Ascending aorta (tissue), 2 donors: Measurements from ENCODE around the gene RHOBTB3. TPM values are rescaled to one million over a fixed set of nuclear protein-coding genes. Genes with fewer than 3 reads are reported as not detected.

ENCODE experiments used
- DNase-seq, 2 donors: peaks; one replicate each; pipeline ENCODE4 v3.0.0-alpha.2; 2019; ENCODE audit warnings: low spot score in 2 of 2
- H3K27ac ChIP-seq, 2 donors: fragments of 200-600 bp; sonication (generic); one replicate each; pipeline ENCODE4 v1.5.1; 2016 to 2017; ENCODE audit warnings: mild to moderate bottlenecking in 1 of 2
- H3K27me3 ChIP-seq: fragments of 200-600 bp; sonication (generic); one replicate; pipeline ENCODE4 v1.5.1; 2017
- H3K36me3 ChIP-seq, 2 donors: fragments of 200-600 bp; sonication (generic); one replicate each; pipeline ENCODE4 v1.5.1; 2016
- H3K4me1 ChIP-seq, 2 donors: fragments of 200-600 bp; sonication (generic); one replicate each; pipeline ENCODE4 v1.5.1; 2016 to 2017; ENCODE audit warnings: mild to moderate bottlenecking in 1 of 2
- H3K4me3 ChIP-seq, 2 donors: fragments of 200-600 bp; sonication (generic); one replicate each; pipeline ENCODE4 v1.5.1; 2016 to 2017; ENCODE audit warnings: mild to moderate bottlenecking in 1 of 2
- H3K9me3 ChIP-seq, 2 donors: fragments of 200-600 bp; sonication (generic); one replicate each; pipeline ENCODE4 v1.5.1; 2016
- intact Hi-C: fragments of 100-400 bp; cut with DNase I; formaldehyde crosslinking; loops from one replicate; pipeline ENCODE4 v1.15.1; 2023
- total RNA-seq: library from RNA; depleted of rRNA; stranded (reverse); fragments of >200 nt; gene quantifications from one replicate; pipeline ENCODE4 v1.1.0, GENCODE V29; 2016
- TF ChIP-seq, protein P1 (sequence below), 3 experiments: fragments of 200-600 bp in 2 of 3; fragments of 450-650 bp in 1 of 3; sonication (generic) in 2 of 3; IDR thresholded peaks; one replicate each; pipeline ENCODE4 v1.5.1; 2016 to 2019; ENCODE audit warnings: antibody characterized with exemption in 3 of 3, mild to moderate bottlenecking in 1 of 3, moderate library complexity in 1 of 3

The RHOBTB3 gene
- total RNA-seq, 1 donor from 2014 or later, result 153 TPM

GRCh38 chr5:95734187-95734586 is 3.1 kb downstream of the RHOBTB3 start:
- Histone ChIP-seq H3K36me3 (no peaks in the 10 kb centered on the region), H3K27ac (peak overlapping the region in 1 of 2 donors; percentile 26), H3K4me3 (peak overlapping the region in 1 of 2 donors; percentile 12), H3K9me3 (no peaks in the 10 kb centered on the region), H3K4me1 (peaks cover 0 to 8% of the 10 kb centered on the region in 2 donors), H3K27me3 (no peaks in the 10 kb centered on the region)
- TF ChIP-seq, protein P1, sequence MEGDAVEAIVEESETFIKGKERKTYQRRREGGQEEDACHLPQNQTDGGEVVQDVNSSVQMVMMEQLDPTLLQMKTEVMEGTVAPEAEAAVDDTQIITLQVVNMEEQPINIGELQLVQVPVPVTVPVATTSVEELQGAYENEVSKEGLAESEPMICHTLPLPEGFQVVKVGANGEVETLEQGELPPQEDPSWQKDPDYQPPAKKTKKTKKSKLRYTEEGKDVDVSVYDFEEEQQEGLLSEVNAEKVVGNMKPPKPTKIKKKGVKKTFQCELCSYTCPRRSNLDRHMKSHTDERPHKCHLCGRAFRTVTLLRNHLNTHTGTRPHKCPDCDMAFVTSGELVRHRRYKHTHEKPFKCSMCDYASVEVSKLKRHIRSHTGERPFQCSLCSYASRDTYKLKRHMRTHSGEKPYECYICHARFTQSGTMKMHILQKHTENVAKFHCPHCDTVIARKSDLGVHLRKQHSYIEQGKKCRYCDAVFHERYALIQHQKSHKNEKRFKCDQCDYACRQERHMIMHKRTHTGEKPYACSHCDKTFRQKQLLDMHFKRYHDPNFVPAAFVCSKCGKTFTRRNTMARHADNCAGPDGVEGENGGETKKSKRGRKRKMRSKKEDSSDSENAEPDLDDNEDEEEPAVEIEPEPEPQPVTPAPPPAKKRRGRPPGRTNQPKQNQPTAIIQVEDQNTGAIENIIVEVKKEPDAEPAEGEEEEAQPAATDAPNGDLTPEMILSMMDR (IDR thresholded peaks at IDR 0.05), result no peak
- DNase-seq, result no peak
- intact Hi-C loops, result loop anchor here (5.0 to 10.0 kb wide), 3 partner anchors 72 to 179 kb away; partner anchors contain the start of genes ARSK and SKIC3

- H3K4me3 ChIP-seq, result peak overlapping the region; percentile 6 to 12
Measured at GRCh38 chr5:95734906-95735305, 3.8 kb downstream of the RHOBTB3 start.

GRCh38 chr5:95735406-95735805 is 4.3 kb downstream of the RHOBTB3 start:
- Histone ChIP-seq H3K27ac (peak overlapping the region in 1 of 2 donors; percentile 26), H3K4me3 (no peak overlapping the region), H3K36me3 (no peaks in the 10 kb centered on the region), H3K27me3 (no peaks in the 10 kb centered on the region), H3K4me1 (peaks cover 0 to 8% of the 10 kb centered on the region in 2 donors), H3K9me3 (no peaks in the 10 kb centered on the region)
- TF ChIP-seq, protein P1 (IDR thresholded peaks at IDR 0.05), result no peak
- no peak for DNase-seq
- intact Hi-C loops, result loop anchor here (10.0 kb wide), 1 partner anchor 181 kb away; the partner anchor contains the start of genes ARSK and SKIC3

More at GRCh38 chr5:95734906-95735305, 3.8 kb downstream of the RHOBTB3 start:
- DNase-seq, result no peak
- H3K36me3 ChIP-seq, result no peaks in the 10 kb centered on the region
- H3K9me3 ChIP-seq, result no peaks in the 10 kb centered on the region
- TF ChIP-seq, protein P1 (IDR thresholded peaks at IDR 0.05), result no peak
- H3K4me1 ChIP-seq, result peaks cover 0 to 8% of the 10 kb centered on the region in 2 donors
- H3K27me3 ChIP-seq, result no peaks in the 10 kb centered on the region
- peak overlapping the region; percentile 12 to 26 for H3K27ac ChIP-seq
- intact Hi-C loops, result loop anchor here (5.0 to 10.0 kb wide), 3 partner anchors 73 to 180 kb away; partner anchors contain the start of genes ARSK and SKIC3

GRCh38 chr5:95738072-95738471 is 6.9 kb downstream of the RHOBTB3 start:
- Histone ChIP-seq H3K4me3 (no peak overlapping the region), H3K4me1 (peaks cover 0 to 8% of the 10 kb centered on the region in 2 donors), H3K9me3 (no peaks in the 10 kb centered on the region), H3K27me3 (no peaks in the 10 kb centered on the region), H3K36me3 (no peaks in the 10 kb centered on the region), H3K27ac (no peak overlapping the region)
- intact Hi-C loops, result loop anchor here (10.0 kb wide), 1 partner anchor 183 kb away; the partner anchor contains the start of genes ARSK and SKIC3
- DNase-seq, result no peak
- TF ChIP-seq, protein P1 (IDR thresholded peaks at IDR 0.05), result no peak

DNA sequence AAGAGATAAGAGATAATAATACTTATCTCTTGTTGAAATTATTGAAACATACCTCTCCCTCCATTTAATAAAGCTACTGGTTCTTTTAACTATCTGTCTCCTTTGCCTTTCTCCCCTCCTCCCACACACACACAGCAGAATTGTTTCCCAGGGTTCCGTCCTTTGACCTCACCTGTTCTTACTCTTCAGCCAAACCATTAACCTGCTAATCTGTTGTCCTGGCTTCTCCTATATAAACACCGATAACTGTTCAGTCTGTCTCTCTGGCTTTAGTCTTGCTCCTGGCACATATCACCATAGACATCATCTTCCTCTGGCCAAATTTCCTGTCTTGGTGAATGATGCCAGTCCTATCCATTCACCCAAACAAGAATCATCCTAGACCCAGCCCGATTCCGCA is 7.7 kb downstream of the RHOBTB3 start:
- Histone ChIP-seq H3K27me3 (no peaks in the 10 kb centered on the region), H3K9me3 (no peaks in the 10 kb centered on the region), H3K27ac (no peak overlapping the region), H3K4me1 (peaks cover 0 to 6% of the 10 kb centered on the region in 2 donors), H3K4me3 (no peak overlapping the region), H3K36me3 (no peaks in the 10 kb centered on the region)
- intact Hi-C loops, result loop anchor here (10.0 kb wide), 1 partner anchor 184 kb away; the partner anchor contains the start of genes ARSK and SKIC3
- no peak for DNase-seq
- TF ChIP-seq, protein P1 (IDR thresholded peaks at IDR 0.05), result no peak
